ENCODE results near the gene C21orf58.

The C21orf58 gene

GRCh38 chr21:46285761-46286647 lies 37.7 kb downstream of the C21orf58 start, which contains the start of gene YBEY:
Gene YBEY (plus strand): TSS chr21:46286342. CDS start chr21:46286914, 572 bp downstream.
- Histone ChIP-seq H3K36me3 (ENCODE audit: insufficient read depth, low read length) (peaks cover 20% of the 10 kb centered on the region), H3K4me1 (ENCODE audit: insufficient read depth, low read length) (peaks cover 16% of the 10 kb centered on the region), H3K9ac (ENCODE audit: low read depth, low read length) (peak within 1 kb of the TSS; percentile 78), H3K9me3 (ENCODE audit: control insufficient read depth, insufficient read depth, low read length) (no peaks in the 10 kb centered on the region)

- Histone ChIP-seq H3K36me3 (ENCODE audit: insufficient read depth, low read length) (peaks cover 20% of the 10 kb centered on the region), H3K4me1 (ENCODE audit: insufficient read depth, low read length) (peaks cover 16% of the 10 kb centered on the region), H3K9me3 (ENCODE audit: control insufficient read depth, insufficient read depth, low read length) (no peaks in the 10 kb centered on the region), H3K9ac (ENCODE audit: low read depth, low read length) (peak within 1 kb of the TSS; percentile 78)
Measured at GRCh38 chr21:46285206-46285661, 38.4 kb downstream of the C21orf58 start, which contains the start of gene MCM3AP. Gene MCM3AP (minus strand): TSS chr21:46285611. CDS start chr21:46285286, 325 bp downstream.

GRCh38 chr21:46284733-46285132 lies 38.9 kb downstream of the C21orf58 start:
- Histone ChIP-seq H3K9ac (ENCODE audit: low read depth, low read length) (peak overlapping the region; percentile 78; the same call in 1 of the 2 replicates), H3K9me3 (ENCODE audit: control insufficient read depth, insufficient read depth, low read length) (no peaks in the 10 kb centered on the region), H3K4me1 (ENCODE audit: insufficient read depth, low read length) (peaks cover 16% of the 10 kb centered on the region), H3K36me3 (ENCODE audit: insufficient read depth, low read length) (peaks cover 25% of the 10 kb centered on the region)

- Histone ChIP-seq H3K36me3 (ENCODE audit: insufficient read depth, low read length) (peaks cover 29% of the 10 kb centered on the region), H3K9ac (ENCODE audit: low read depth, low read length) (no peak overlapping the region), H3K4me1 (ENCODE audit: insufficient read depth, low read length) (peaks cover 16% of the 10 kb centered on the region), H3K9me3 (ENCODE audit: control insufficient read depth, insufficient read depth, low read length) (no peaks in the 10 kb centered on the region)
Measured at GRCh38 chr21:46284077-46284644, 39.5 kb downstream of the C21orf58 start.

- H3K9me3 ChIP-seq (ENCODE audit: control insufficient read depth, insufficient read depth, low read length) = no peaks in the 10 kb centered on the region
- no peak overlapping the region for H3K9ac ChIP-seq (ENCODE audit: low read depth, low read length)
- no peaks in the 10 kb centered on the region for H3K4me1 ChIP-seq (ENCODE audit: insufficient read depth, low read length)
- peaks cover 45% of the 10 kb centered on the region for H3K36me3 ChIP-seq (ENCODE audit: insufficient read depth, low read length)
Measured at GRCh38 chr21:46274797-46275390, 48.8 kb downstream of the C21orf58 start.

GRCh38 chr21:46273341-46273740 lies 50.3 kb downstream of the C21orf58 start:
- H3K4me1 ChIP-seq (ENCODE audit: insufficient read depth, low read length) = no peaks in the 10 kb centered on the region
- H3K36me3 ChIP-seq (ENCODE audit: insufficient read depth, low read length) = peaks cover 48% of the 10 kb centered on the region
- no peaks in the 10 kb centered on the region for H3K9me3 ChIP-seq (ENCODE audit: control insufficient read depth, insufficient read depth, low read length)
- H3K9ac ChIP-seq (ENCODE audit: low read depth, low read length) = no peak overlapping the region

GRCh38 chr21:46269466-46269865 lies 54.2 kb downstream of the C21orf58 start:
- no peak overlapping the region for H3K9ac ChIP-seq (ENCODE audit: low read depth, low read length)
- H3K36me3 ChIP-seq (ENCODE audit: insufficient read depth, low read length) = peaks cover 40% of the 10 kb centered on the region
- no peaks in the 10 kb centered on the region for H3K9me3 ChIP-seq (ENCODE audit: control insufficient read depth, insufficient read depth, low read length)
- no peaks in the 10 kb centered on the region for H3K4me1 ChIP-seq (ENCODE audit: insufficient read depth, low read length)

- no peak overlapping the region for H3K9ac ChIP-seq (ENCODE audit: low read depth, low read length)
- H3K4me1 ChIP-seq (ENCODE audit: insufficient read depth, low read length) = no peaks in the 10 kb centered on the region
- H3K9me3 ChIP-seq (ENCODE audit: control insufficient read depth, insufficient read depth, low read length) = no peaks in the 10 kb centered on the region
- peaks cover 37% of the 10 kb centered on the region for H3K36me3 ChIP-seq (ENCODE audit: insufficient read depth, low read length)
Measured at GRCh38 chr21:46268371-46268770, 55.3 kb downstream of the C21orf58 start.

- Histone ChIP-seq H3K4me1 (ENCODE audit: insufficient read depth, low read length) (no peaks in the 10 kb centered on the region), H3K36me3 (ENCODE audit: insufficient read depth, low read length) (peaks cover 30% of the 10 kb centered on the region), H3K9ac (ENCODE audit: low read depth, low read length) (no peak overlapping the region), H3K9me3 (ENCODE audit: control insufficient read depth, insufficient read depth, low read length) (no peaks in the 10 kb centered on the region)
Measured at GRCh38 chr21:46266946-46267345, 56.7 kb downstream of the C21orf58 start.

- Histone ChIP-seq H3K36me3 (ENCODE audit: insufficient read depth, low read length) (peaks cover 29% of the 10 kb centered on the region), H3K9ac (ENCODE audit: low read depth, low read length) (no peak overlapping the region), H3K9me3 (ENCODE audit: control insufficient read depth, insufficient read depth, low read length) (no peaks in the 10 kb centered on the region), H3K4me1 (ENCODE audit: insufficient read depth, low read length) (no peaks in the 10 kb centered on the region)
Measured at GRCh38 chr21:46265736-46266525, 57.7 kb downstream of the C21orf58 start.

GRCh38 chr21:46264690-46265144 lies 59.0 kb downstream of the C21orf58 start:
- Histone ChIP-seq H3K9ac (ENCODE audit: low read depth, low read length) (no peak overlapping the region), H3K9me3 (ENCODE audit: control insufficient read depth, insufficient read depth, low read length) (no peaks in the 10 kb centered on the region), H3K36me3 (ENCODE audit: insufficient read depth, low read length) (peaks cover 30% of the 10 kb centered on the region), H3K4me1 (ENCODE audit: insufficient read depth, low read length) (no peaks in the 10 kb centered on the region)

- peaks cover 25% of the 10 kb centered on the region for H3K36me3 ChIP-seq (ENCODE audit: insufficient read depth, low read length)
- no peaks in the 10 kb centered on the region for H3K9me3 ChIP-seq (ENCODE audit: control insufficient read depth, insufficient read depth, low read length)
- no peak overlapping the region for H3K9ac ChIP-seq (ENCODE audit: low read depth, low read length)
- no peaks in the 10 kb centered on the region for H3K4me1 ChIP-seq (ENCODE audit: insufficient read depth, low read length)
Measured at GRCh38 chr21:46264046-46264689, 59.5 kb downstream of the C21orf58 start.

GRCh38 chr21:46256501-46256994 lies 67.1 kb downstream of the C21orf58 start:
- no peaks in the 10 kb centered on the region for H3K4me1 ChIP-seq (ENCODE audit: insufficient read depth, low read length)
- H3K9me3 ChIP-seq (ENCODE audit: control insufficient read depth, insufficient read depth, low read length) = no peaks in the 10 kb centered on the region
- no peak overlapping the region for H3K9ac ChIP-seq (ENCODE audit: low read depth, low read length)
- H3K36me3 ChIP-seq (ENCODE audit: insufficient read depth, low read length) = peaks cover 52% of the 10 kb centered on the region

Data from ES-I3 (cell line).